IMR-90 (cell line): ENCODE data around the gene ERP29. TPM values are rescaled to one million over a fixed set of nuclear protein-coding genes. Genes with fewer than 3 reads are reported as not detected.

Experiments used
- ATAC-seq: fragments of 200-7000 bp; cut with Tn5 transposase; 2 replicates; pipeline ENCODE4 v1.9.1; 2020; ENCODE audit warnings: low read depth, mild to moderate bottlenecking, moderate library complexity
- BruUV-seq: library from RNA; stranded (reverse); fragments of 400-500 nt; replicated peaks from 2 replicates; lab custom pipeline; 2021; lab: Mats Ljungman, UMichigan
- CTCF ChIA-PET: fragments of 300-600 bp; formaldehyde crosslinking; extraction: SDS; loops from one replicate; lab custom pipeline; 2021; ENCODE audit warnings: antibody characterized with exemption; lab: Yijun Ruan, JAX
- POLR2A ChIA-PET: fragments of 300-600 bp; sonication (Branson Sonifier 250); formaldehyde crosslinking; loops from one replicate; lab custom pipeline; 2022; ENCODE audit warnings: antibody characterized with exemption; ENCODE audit not compliant: unreplicated experiment; lab: Charles Lee
- DNase-seq: peaks from one replicate; pipeline ENCODE4 v3.0.0; 2013
- H2AFZ ChIP-seq: replicated peaks from 2 replicates; pipeline ENCODE3; 2013; ENCODE audit warnings: low read length, mild to moderate bottlenecking; ENCODE audit not compliant: poor library complexity
- H2AK5ac ChIP-seq: 2 replicates; pipeline ENCODE4 v1.6.1; 2013; ENCODE audit warnings: low read depth, low read length, inconsistent platforms
- H2AK9ac ChIP-seq: replicated peaks from 2 replicates; pipeline ENCODE3; 2013; ENCODE audit warnings: mild to moderate bottlenecking, low read depth, low read length, moderate library complexity; ENCODE audit not compliant: poor library complexity
- H2BK120ac ChIP-seq: 2 replicates; pipeline ENCODE4 v1.6.1; 2013; ENCODE audit warnings: low read depth, low read length, inconsistent platforms
- H2BK15ac ChIP-seq: 3 replicates; pipeline ENCODE4 v1.6.1; 2013; ENCODE audit warnings: low read depth, low read length, inconsistent platforms
- H2BK20ac ChIP-seq: 2 replicates; pipeline ENCODE4 v1.6.1; 2013; ENCODE audit warnings: low read depth, mild to moderate bottlenecking, inconsistent platforms, low read length, moderate library complexity
- H2BK5ac ChIP-seq: 2 replicates; pipeline ENCODE4 v1.6.1; 2013; ENCODE audit warnings: mild to moderate bottlenecking, low read depth, low read length, inconsistent platforms; ENCODE audit not compliant: poor library complexity, severe bottlenecking
- H3K14ac ChIP-seq: replicated peaks from 2 replicates; pipeline ENCODE4 v1.6.1; 2013; ENCODE audit warnings: low read depth, low read length, inconsistent platforms
- H3K18ac ChIP-seq: 2 replicates; pipeline ENCODE4 v1.6.1; 2013; ENCODE audit warnings: low read depth, low read length, control low read depth
- H3K23ac ChIP-seq: 2 replicates; pipeline ENCODE4 v1.6.1; 2013; ENCODE audit warnings: low read depth, low read length, inconsistent platforms
- H3K27ac ChIP-seq: 2 replicates; pipeline ENCODE4 v1.5.1; 2013; ENCODE audit warnings: mild to moderate bottlenecking, control low read depth, low read length; ENCODE audit not compliant: insufficient read depth
- H3K27me3 ChIP-seq: 2 replicates; pipeline ENCODE4 v1.6.1; 2013; ENCODE audit warnings: low read length; ENCODE audit not compliant: control insufficient read depth, insufficient read depth
- H3K36me3 ChIP-seq: 2 replicates; pipeline ENCODE4 v1.6.1; 2013; ENCODE audit warnings: low read length, mixed read lengths; ENCODE audit not compliant: control insufficient read depth, insufficient read depth
- H3K4ac ChIP-seq: 2 replicates; pipeline ENCODE4 v1.6.1; 2013; ENCODE audit warnings: low read depth, low read length, inconsistent platforms
- H3K4me1 ChIP-seq: 2 replicates; pipeline ENCODE4 v1.6.1; 2013; ENCODE audit warnings: low read length, mixed read lengths; ENCODE audit not compliant: control insufficient read depth, insufficient read depth
- H3K4me2 ChIP-seq: 2 replicates; pipeline ENCODE4 v1.6.1; 2013; ENCODE audit warnings: low read depth, mild to moderate bottlenecking, control low read depth, low read length, moderate library complexity
- H3K4me3 ChIP-seq: 2 replicates; pipeline ENCODE4 v1.5.1; 2013; ENCODE audit warnings: low read depth, mild to moderate bottlenecking, control low read depth, low read length, moderate library complexity; ENCODE audit not compliant: insufficient read depth
- H3K56ac ChIP-seq: 2 replicates; pipeline ENCODE4 v1.6.1; 2013; ENCODE audit warnings: low read length, inconsistent platforms; ENCODE audit not compliant: insufficient read depth; ENCODE audit errors: extremely low read depth
- H3K79me1 ChIP-seq, 2 experiments: 2 replicates each; pipeline ENCODE4 v1.6.1; 2013; ENCODE audit warnings: low read length in 2 of 2, inconsistent platforms in 1 of 2, low read depth in 1 of 2
- H3K9ac ChIP-seq: 2 replicates; pipeline ENCODE4 v1.6.1; 2013; ENCODE audit warnings: low read depth, low read length, control low read depth
- H3K9me1 ChIP-seq: 2 replicates; pipeline ENCODE4 v1.6.1; 2013; ENCODE audit warnings: low read length, inconsistent platforms; ENCODE audit not compliant: insufficient read depth
- H3K9me3 ChIP-seq: 2 replicates; pipeline ENCODE4 v1.6.1; 2013; ENCODE audit warnings: low read length; ENCODE audit not compliant: control insufficient read depth, insufficient read depth
- H4K20me1 ChIP-seq: 2 replicates; pipeline ENCODE4 v1.6.1; 2013; ENCODE audit warnings: low read length, inconsistent platforms; ENCODE audit not compliant: insufficient read depth
- H4K5ac ChIP-seq: 2 replicates; pipeline ENCODE4 v1.6.1; 2013; ENCODE audit warnings: mild to moderate bottlenecking, low read depth, low read length, control low read depth
- H4K8ac ChIP-seq, 2 experiments: 2 replicates each; pipeline ENCODE4 v1.6.1; 2013; ENCODE audit warnings: low read depth in 2 of 2, low read length in 2 of 2, control low read depth in 1 of 2, inconsistent platforms in 1 of 2
- H4K91ac ChIP-seq: 2 replicates; pipeline ENCODE4 v1.6.1; 2013; ENCODE audit warnings: low read depth, low read length, inconsistent platforms; ENCODE audit not compliant: insufficient read depth
- BHLHE40 ChIP-seq: fragments of 150-350 bp; IDR thresholded peaks from 2 replicates; pipeline ENCODE4 v1.6.1; 2016; ENCODE audit warnings: mild to moderate bottlenecking, low read depth, low read length
- CEBPB ChIP-seq: IDR thresholded peaks from 2 replicates; pipeline ENCODE4 v1.6.1; 2012; ENCODE audit warnings: low read depth, low read length, improper control_type of control experiment
- CHD1 ChIP-seq: IDR thresholded peaks from 2 replicates; pipeline ENCODE4 v1.6.1; 2012; ENCODE audit warnings: low read depth, low read length, improper control_type of control experiment
- FOS ChIP-seq: fragments of 150-350 bp; IDR thresholded peaks from 2 replicates; pipeline ENCODE4 v1.6.1; 2016; ENCODE audit warnings: low read depth, low read length
- MAZ ChIP-seq: IDR thresholded peaks from 2 replicates; pipeline ENCODE4 v1.6.1; 2012; ENCODE audit warnings: low read depth, mild to moderate bottlenecking, low read length, improper control_type of control experiment, moderate library complexity, borderline replicate concordance
- NFE2L2 ChIP-seq: fragments of 150-350 bp; IDR thresholded peaks from 2 replicates; pipeline ENCODE4 v1.6.1; 2016; ENCODE audit warnings: low read depth, mild to moderate bottlenecking, low read length
- RAD21 ChIP-seq: IDR thresholded peaks from 2 replicates; pipeline ENCODE4 v1.6.1; 2012; ENCODE audit warnings: low read length, improper control_type of control experiment
- RFX5 ChIP-seq: IDR thresholded peaks from 2 replicates; pipeline ENCODE4 v1.8.0; 2012; ENCODE audit warnings: low read depth, mild to moderate bottlenecking, low read length, moderate library complexity
- SMC3 ChIP-seq: fragments of 150-350 bp; IDR thresholded peaks from 2 replicates; pipeline ENCODE4 v1.6.1; 2016; ENCODE audit warnings: low read depth, mild to moderate bottlenecking, antibody characterized with exemption, low read length, moderate library complexity
- WGBS, 2 experiments: methylation state at CpG; one replicate each; pipeline versions ENCODE4 v1.1.5 to v1.1.7; 2013; ENCODE audit warnings: missing lambda C conversion rate in 2 of 2; ENCODE audit not compliant: insufficient read length in 1 of 2; ENCODE audit errors: extremely low coverage in 2 of 2; 5-methylcytosine and 5-hydroxymethylcytosine counted together
- dilution Hi-C: fragments of 300-500 bp; cut with HindIII; formaldehyde crosslinking; loops from one replicate; pipeline ENCODE4 v1.14.3; 2018; ENCODE audit warnings: low sequenced_read_pairs; ENCODE audit not compliant: unreplicated experiment
- in situ Hi-C: fragments of 300-500 bp; cut with MboI; formaldehyde crosslinking; loops from 3 replicates; pipeline ENCODE4 v1.14.3; 2019; ENCODE audit warnings: low sequenced_read_pairs, inconsistent platforms, mixed read lengths
- intact Hi-C: fragments of 100-400 bp; cut with micrococcal nuclease; formaldehyde crosslinking; loops from 2 replicates; pipeline ENCODE4 v1.10.0; 2022
- polyA plus RNA-seq, 3 experiments: library from polyadenylated mRNA; depleted of rRNA; stranded (reverse); fragments of >200 nt; gene quantifications; 2 replicates each; pipeline ENCODE4 v1.2.3, GENCODE V29; 2012; ENCODE audit warnings: low replicate concordance in 1 of 3
- total RNA-seq: library from RNA; depleted of rRNA; stranded (reverse); fragments of >200 nt; gene quantifications from 2 replicates; pipeline ENCODE4 v1.2.3, GENCODE V29; 2012
- TF ChIP-seq, protein P1 (sequence below): conservative IDR thresholded peaks from 2 replicates; pipeline ENCODE4 v1.5.1; 2012; ENCODE audit warnings: mild to moderate bottlenecking, low read depth, low read length, improper control_type of control experiment

The ERP29 gene
- total and polyA plus RNA-seq, 2 of the 4 experiments (the other 2 are of a cell fraction), result 30.3 to 98.8 TPM

DNA sequence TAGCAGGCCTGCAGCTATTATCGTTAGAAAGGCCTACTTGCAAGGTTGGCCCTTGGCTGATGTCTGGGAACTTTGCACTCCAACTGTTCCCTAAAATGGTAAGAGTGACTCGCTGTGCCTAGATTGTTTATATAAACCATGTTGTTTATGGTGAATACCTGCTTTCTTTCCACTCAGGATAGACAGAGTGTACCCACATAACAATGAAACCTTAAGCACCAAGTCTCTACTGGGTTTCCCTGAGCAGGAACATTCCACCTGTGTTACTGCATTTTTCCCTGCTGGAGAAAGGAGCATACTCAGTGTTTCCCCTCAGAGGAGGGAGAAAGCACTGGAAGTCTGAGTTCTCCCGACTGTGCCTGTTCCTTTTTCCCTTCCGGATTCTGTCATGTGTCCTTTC lies 32.8 kb downstream of the ERP29 start:
- TF ChIP-seq CEBPB, result no peak
- TF ChIP-seq MAZ, result no peak
- TF ChIP-seq SMC3, result no peak
- no peak for TF ChIP-seq BHLHE40
- TF ChIP-seq RAD21, result no peak
- no peak for TF ChIP-seq CHD1
- no peak for TF ChIP-seq NFE2L2
- TF ChIP-seq, protein P1, sequence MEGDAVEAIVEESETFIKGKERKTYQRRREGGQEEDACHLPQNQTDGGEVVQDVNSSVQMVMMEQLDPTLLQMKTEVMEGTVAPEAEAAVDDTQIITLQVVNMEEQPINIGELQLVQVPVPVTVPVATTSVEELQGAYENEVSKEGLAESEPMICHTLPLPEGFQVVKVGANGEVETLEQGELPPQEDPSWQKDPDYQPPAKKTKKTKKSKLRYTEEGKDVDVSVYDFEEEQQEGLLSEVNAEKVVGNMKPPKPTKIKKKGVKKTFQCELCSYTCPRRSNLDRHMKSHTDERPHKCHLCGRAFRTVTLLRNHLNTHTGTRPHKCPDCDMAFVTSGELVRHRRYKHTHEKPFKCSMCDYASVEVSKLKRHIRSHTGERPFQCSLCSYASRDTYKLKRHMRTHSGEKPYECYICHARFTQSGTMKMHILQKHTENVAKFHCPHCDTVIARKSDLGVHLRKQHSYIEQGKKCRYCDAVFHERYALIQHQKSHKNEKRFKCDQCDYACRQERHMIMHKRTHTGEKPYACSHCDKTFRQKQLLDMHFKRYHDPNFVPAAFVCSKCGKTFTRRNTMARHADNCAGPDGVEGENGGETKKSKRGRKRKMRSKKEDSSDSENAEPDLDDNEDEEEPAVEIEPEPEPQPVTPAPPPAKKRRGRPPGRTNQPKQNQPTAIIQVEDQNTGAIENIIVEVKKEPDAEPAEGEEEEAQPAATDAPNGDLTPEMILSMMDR, result no peak
- TF ChIP-seq RFX5, result no peak
- no peak for TF ChIP-seq FOS
- Histone ChIP-seq H2BK5ac (peak overlapping the region; percentile 9), H3K9me3 (no peaks in the 10 kb centered on the region), H2AFZ (no peak overlapping the region), H4K8ac (no peak overlapping the region), H2AK5ac (no peak overlapping the region), H3K4me2 (no peak overlapping the region), H3K9me1 (no peaks in the 10 kb centered on the region), H3K4me3 (no peak overlapping the region), H2BK15ac (no peak overlapping the region), H2BK20ac (no peak overlapping the region), H3K36me3 (peaks cover 41% of the 10 kb centered on the region), H4K20me1 (no peaks in the 10 kb centered on the region; the same call in 1 of the 2 replicates), H3K14ac (no peak overlapping the region), H3K27ac (no peak overlapping the region), H3K4ac (no peak overlapping the region), H4K91ac (no peak overlapping the region), H3K4me1 (peaks cover 5% of the 10 kb centered on the region), H4K5ac (no peak overlapping the region), H3K56ac (no peak overlapping the region), H2AK9ac (no peak overlapping the region), H2BK120ac (no peak overlapping the region), H3K9ac (no peak overlapping the region), H3K23ac (no peak overlapping the region), H3K27me3 (no peaks in the 10 kb centered on the region), H3K18ac (no peak overlapping the region), H3K79me1 (peaks cover 5 to 8% of the 10 kb centered on the region in 2 experiments; a peak in 2 of 4 replicates)
- no CpG with 5 or more reads among the region's 4 CpGs for WGBS, 2 experiments
- ChIA-PET CTCF (no interaction called here), POLR2A (no interaction called here)
- dilution Hi-C loops, result no loop called here
- peak; percentile 49 for ATAC-seq
- in situ Hi-C loops, result no loop called here
- BruUV-seq, result no TSS peak
- intact Hi-C loops, result loop anchor here (10.0 kb wide), 1 partner anchor 89 kb away; no protein-coding TSS in a partner anchor
- peak; percentile 11 for DNase-seq
